WTC11 (cell line): ENCODE measurements around the gene SCPEP1.

Experiments used
- ATF1 ChIP-seq: sonication (generic); formaldehyde crosslinking; IDR thresholded peaks from 2 replicates; pipeline ENCODE4 v1.8.1; 2023; ENCODE audit warnings: mild to moderate bottlenecking, moderate library complexity, missing genetic modification reagents
- CREB1 ChIP-seq: sonication (generic); formaldehyde crosslinking; IDR thresholded peaks from 2 replicates; pipeline ENCODE4 v1.8.0; 2023; ENCODE audit warnings: mild to moderate bottlenecking, missing genetic modification reagents
- TF ChIP-seq, protein P1 (sequence below): sonication (generic); formaldehyde crosslinking; IDR thresholded peaks from 2 replicates; pipeline ENCODE4 v1.8.1; 2022; ENCODE audit warnings: mild to moderate bottlenecking, moderate library complexity, missing genetic modification reagents
- TF ChIP-seq, protein P2 (sequence below): fragments of 200-600 bp; IDR thresholded peaks from 2 replicates; pipeline ENCODE4 v1.8.0; 2022; ENCODE audit warnings: antibody characterized with exemption
- TF ChIP-seq, protein P3 (sequence below): sonication (generic); formaldehyde crosslinking; IDR thresholded peaks from 2 replicates; pipeline ENCODE4 v1.8.1; 2023; ENCODE audit warnings: mild to moderate bottlenecking, missing genetic modification reagents

DNA sequence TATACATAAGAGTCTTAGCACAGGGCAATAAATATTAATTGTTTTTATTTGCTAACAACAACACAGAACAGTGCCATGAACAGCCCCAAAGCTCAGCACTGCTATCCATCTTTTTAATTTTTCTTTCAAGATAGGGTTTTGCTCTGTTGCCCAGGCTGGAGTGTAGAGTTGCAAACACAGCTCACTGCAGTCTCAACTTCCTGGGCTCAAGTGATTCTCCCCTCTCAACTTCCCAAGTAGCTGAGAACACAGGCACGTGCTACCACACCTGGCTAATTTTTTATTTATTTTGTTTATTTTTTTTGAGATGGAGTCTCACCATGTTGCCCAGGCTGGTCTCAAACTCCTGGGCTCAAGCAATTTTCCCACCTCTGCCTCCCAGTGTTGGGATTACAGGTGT lies 59.5 kb downstream of the SCPEP1 start:
- TF ChIP-seq, protein P1, sequence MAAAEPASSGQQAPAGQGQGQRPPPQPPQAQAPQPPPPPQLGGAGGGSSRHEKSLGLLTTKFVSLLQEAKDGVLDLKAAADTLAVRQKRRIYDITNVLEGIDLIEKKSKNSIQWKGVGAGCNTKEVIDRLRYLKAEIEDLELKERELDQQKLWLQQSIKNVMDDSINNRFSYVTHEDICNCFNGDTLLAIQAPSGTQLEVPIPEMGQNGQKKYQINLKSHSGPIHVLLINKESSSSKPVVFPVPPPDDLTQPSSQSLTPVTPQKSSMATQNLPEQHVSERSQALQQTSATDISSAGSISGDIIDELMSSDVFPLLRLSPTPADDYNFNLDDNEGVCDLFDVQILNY (CRISPR knock-in tag): no peak
- TF ChIP-seq, protein P2, sequence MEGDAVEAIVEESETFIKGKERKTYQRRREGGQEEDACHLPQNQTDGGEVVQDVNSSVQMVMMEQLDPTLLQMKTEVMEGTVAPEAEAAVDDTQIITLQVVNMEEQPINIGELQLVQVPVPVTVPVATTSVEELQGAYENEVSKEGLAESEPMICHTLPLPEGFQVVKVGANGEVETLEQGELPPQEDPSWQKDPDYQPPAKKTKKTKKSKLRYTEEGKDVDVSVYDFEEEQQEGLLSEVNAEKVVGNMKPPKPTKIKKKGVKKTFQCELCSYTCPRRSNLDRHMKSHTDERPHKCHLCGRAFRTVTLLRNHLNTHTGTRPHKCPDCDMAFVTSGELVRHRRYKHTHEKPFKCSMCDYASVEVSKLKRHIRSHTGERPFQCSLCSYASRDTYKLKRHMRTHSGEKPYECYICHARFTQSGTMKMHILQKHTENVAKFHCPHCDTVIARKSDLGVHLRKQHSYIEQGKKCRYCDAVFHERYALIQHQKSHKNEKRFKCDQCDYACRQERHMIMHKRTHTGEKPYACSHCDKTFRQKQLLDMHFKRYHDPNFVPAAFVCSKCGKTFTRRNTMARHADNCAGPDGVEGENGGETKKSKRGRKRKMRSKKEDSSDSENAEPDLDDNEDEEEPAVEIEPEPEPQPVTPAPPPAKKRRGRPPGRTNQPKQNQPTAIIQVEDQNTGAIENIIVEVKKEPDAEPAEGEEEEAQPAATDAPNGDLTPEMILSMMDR: no peak
- TF ChIP-seq, protein P3, sequence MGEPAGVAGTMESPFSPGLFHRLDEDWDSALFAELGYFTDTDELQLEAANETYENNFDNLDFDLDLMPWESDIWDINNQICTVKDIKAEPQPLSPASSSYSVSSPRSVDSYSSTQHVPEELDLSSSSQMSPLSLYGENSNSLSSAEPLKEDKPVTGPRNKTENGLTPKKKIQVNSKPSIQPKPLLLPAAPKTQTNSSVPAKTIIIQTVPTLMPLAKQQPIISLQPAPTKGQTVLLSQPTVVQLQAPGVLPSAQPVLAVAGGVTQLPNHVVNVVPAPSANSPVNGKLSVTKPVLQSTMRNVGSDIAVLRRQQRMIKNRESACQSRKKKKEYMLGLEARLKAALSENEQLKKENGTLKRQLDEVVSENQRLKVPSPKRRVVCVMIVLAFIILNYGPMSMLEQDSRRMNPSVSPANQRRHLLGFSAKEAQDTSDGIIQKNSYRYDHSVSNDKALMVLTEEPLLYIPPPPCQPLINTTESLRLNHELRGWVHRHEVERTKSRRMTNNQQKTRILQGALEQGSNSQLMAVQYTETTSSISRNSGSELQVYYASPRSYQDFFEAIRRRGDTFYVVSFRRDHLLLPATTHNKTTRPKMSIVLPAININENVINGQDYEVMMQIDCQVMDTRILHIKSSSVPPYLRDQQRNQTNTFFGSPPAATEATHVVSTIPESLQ (CRISPR knock-in tag): no peak
- TF ChIP-seq CREB1 (CRISPR knock-in tag) (no peak), ATF1 (no peak)
